GM21367 (cell line): ENCODE measurements around the gene BRMS1.
"Not testable (repeated sequence)": the region's sequence is repeated elsewhere in the genome, so short reads cannot be mapped to it uniquely, and the experiment has no call there.

Experiments used
- ATAC-seq: cut with Tn5 transposase; IDR thresholded peaks from one replicate; pipeline ENCODE4 v1.9.1; 2021; ENCODE audit not compliant: unreplicated experiment

BRMS1 gene

DNA sequence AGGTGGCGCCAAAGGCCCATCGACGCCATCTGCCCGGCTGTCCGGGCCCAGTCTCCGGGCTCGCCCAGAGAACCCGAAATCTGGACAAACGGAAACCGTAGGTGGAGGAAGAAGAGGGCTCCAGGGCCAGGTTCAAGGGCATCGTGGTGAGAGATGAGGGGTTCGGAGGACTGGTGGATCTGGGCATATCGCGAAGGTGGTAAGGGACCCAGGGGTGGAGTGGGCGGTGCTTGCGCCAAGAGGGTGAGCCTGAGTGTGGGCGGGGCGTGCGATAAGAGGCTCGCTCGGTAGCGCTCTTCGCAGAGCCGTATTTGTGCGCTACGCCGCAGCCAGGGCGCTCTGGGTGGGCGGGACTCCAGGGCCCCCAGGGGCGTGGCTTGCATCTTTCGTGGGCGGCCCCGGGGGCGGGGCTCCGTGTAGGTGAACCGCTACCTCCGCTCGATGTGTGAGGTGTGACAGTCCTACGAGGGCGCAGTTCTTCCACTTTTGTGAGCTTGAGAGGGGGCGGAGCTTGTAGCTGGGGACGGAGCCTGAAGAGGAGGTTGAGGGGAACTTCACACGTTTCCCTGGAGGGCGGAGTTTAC, 32.8 kb downstream of the BRMS1 start:
- peak; percentile 59 for ATAC-seq

GRCh38 chr11:66311470-66311964, 33.4 kb downstream of the BRMS1 start:
- ATAC-seq: no peak

- not testable (repeated sequence) for ATAC-seq
Observed at GRCh38 chr11:66310803-66311440, 34.0 kb downstream of the BRMS1 start.

GRCh38 chr11:66310324-66310723, 34.6 kb downstream of the BRMS1 start:
- ATAC-seq: no peak

- ATAC-seq: no peak
Observed at GRCh38 chr11:66309475-66309874, 35.4 kb downstream of the BRMS1 start.

- ATAC-seq: no peak
Observed at GRCh38 chr11:66302656-66303055, 42.2 kb downstream of the BRMS1 start.

- ATAC-seq: no peak
Observed at GRCh38 chr11:66299186-66299585, 45.7 kb downstream of the BRMS1 start.

DNA sequence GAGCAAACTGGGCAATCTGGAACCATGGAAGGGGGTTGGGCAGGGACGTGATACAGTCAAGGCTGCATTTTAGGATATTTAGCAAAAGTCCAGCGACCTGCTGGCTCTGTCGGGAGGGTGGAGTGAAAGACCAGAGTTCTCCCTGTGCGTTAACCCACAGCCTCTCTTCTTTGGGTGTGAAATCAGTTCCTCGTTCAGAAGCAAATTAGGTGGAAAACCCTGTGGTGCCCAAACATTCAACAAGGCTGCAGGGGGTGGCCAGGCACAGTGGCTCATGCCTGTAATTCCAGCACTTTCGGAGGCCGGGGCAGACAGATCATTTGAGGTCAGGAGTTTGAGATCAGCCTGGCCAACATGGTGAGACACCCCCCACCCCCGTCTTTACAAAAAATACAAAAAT, 47.3 kb downstream of the BRMS1 start:
- no peak for ATAC-seq

DNA sequence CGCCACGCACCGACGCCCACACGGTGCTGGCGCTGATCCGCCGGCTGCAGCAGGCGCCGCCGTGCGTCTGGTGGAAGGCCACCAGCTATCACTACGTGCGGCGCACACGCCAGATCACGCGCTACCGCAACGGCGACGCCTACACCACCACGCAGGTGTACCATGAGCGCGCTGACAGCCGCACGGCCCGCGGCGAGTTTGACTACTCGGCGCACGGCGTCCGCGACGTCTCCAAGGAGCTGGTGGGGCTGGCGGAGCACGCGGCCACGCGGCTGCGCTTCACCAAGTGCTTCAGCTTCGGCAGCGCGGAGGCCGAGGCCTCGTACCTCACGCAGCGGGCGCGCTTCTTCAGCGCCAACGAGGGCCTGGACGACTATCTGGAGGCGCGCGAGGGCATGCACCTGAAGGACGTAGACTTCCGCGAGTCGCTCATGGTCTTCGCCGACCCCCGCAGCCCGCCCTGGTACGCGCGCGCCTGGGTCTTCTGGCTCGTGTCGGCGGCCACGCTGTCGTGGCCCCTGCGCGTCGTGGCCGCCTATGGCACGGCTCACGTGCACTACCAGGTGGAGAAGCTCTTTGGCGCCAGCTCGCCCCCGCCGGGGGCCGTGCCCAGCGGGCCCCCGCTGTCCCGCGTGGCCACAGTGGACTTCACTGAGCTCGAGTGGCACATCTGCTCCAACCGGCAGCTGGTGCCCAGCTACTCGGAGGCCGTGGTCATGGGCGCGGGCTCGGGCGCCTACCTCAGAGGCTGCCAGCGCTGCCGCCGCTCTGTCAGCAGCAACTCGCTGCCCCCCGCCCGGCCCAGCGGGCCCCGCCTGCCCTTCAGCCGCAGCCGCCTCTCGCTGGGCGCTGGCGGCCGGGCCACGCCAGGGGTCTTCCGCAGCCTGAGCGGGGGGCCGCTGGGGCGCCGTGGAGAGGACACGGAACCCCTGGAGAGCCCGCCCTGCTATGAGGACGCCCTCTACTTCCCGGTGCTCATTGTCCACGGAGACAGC, 50.0 kb downstream of the BRMS1 start:
- ATAC-seq: no peak

DNA sequence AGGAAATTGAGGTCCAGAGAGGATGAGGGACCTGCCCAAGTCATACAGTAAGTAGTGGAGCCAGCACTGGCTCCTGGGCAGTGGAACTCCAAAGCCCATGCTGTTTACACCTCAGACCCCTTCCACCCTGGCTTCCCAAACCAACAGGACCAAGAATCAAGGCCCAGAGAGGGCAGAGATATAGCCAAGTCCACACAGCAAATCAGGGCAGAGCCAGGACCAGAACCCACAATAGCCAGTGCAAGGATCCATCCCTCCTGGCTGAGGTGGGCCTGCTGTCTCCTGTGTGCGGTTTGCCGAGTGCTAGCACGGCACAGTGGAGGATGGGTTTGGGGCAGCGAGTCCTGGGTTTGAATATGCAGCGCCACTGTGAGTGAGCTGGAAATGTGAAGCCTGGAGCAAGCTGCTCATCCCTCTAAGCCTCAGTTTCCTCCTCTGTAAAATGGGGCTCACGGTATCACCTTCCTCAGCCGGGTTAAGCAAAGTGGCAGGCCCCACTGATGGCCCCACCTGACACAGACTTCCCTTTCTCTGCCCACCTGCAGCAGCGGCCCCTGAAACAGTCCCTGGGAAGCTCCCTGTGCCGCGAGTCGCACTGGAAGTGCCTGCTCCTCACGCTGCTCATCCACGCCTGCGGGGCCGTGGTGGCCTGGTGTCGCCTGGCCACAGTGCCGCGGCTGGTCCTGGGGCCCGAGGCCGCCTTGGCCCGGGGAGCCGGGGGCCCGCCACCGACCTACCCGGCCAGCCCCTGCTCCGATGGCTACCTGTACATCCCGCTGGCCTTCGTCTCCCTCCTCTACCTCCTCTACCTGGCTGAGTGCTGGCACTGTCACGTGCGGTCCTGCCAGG, 50.9 kb downstream of the BRMS1 start:
- ATAC-seq: no peak

DNA sequence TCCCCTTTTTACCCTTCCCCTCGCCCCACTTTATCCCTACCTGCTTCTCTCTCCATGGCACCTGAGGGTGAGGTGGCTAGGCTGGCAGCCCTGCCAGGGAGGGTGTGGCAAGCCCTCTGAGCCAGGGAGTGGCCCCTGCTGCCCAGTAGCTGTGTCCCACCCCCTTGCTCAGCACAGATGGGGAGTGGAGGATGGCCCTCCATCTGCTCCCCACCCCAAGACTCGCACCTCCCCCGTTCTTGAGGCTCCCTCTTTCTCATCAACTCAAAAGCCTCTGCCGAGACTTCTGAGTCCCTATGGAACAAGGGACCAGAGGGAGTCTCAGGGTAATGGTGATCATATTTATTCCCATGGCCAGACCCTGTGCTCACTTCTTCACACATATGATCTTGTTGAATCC, 51.6 kb downstream of the BRMS1 start:
- ATAC-seq: no peak

GRCh38 chr11:66292543-66293332, 52.2 kb downstream of the BRMS1 start:
- ATAC-seq: no peak

GRCh38 chr11:66291706-66292542, 53.0 kb downstream of the BRMS1 start, which contains the start of gene TMEM151A:
Gene TMEM151A, plus strand, starts transcription at chr11:66291894. Its CDS starts 120 bp downstream, at chr11:66292014.
- no peak for ATAC-seq

DNA sequence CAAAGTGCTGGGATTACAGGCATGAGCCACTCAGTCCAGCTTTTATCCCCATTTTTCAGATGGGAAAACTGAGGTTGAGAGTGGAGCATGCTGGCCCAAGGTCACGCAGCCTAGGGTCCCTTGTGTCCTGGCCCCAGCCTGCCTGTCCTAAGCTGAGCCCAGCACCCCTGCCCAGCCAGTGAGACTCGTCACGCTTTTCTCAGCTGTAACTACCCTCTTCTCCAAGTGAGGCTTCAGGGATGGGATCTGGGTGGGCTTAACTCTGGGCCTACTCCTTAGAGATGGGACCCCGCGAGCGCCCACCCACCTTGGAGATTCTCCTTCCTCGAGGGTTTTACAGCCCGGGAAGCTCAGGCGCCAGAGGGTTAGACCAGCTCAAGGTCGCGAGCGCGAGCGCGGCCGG, 53.6 kb downstream of the BRMS1 start:
- no peak for ATAC-seq

DNA sequence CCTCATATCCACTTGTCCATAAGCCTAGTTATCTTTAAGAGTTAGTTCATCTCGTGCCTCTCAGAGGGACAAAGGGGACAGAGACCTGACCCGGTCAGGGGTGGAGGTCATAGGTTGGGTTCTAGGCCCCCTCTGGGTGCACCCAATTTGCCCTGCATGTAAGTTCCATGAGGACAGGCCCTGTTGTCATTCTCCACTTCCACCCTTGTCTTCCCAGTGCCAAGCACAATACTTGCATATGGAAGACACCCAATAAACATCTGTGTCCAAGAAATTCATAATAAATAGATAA, 54.6 kb downstream of the BRMS1 start:
- no peak for ATAC-seq

GRCh38 chr11:66289548-66290329, 55.2 kb downstream of the BRMS1 start:
- ATAC-seq: peak; percentile 20

DNA sequence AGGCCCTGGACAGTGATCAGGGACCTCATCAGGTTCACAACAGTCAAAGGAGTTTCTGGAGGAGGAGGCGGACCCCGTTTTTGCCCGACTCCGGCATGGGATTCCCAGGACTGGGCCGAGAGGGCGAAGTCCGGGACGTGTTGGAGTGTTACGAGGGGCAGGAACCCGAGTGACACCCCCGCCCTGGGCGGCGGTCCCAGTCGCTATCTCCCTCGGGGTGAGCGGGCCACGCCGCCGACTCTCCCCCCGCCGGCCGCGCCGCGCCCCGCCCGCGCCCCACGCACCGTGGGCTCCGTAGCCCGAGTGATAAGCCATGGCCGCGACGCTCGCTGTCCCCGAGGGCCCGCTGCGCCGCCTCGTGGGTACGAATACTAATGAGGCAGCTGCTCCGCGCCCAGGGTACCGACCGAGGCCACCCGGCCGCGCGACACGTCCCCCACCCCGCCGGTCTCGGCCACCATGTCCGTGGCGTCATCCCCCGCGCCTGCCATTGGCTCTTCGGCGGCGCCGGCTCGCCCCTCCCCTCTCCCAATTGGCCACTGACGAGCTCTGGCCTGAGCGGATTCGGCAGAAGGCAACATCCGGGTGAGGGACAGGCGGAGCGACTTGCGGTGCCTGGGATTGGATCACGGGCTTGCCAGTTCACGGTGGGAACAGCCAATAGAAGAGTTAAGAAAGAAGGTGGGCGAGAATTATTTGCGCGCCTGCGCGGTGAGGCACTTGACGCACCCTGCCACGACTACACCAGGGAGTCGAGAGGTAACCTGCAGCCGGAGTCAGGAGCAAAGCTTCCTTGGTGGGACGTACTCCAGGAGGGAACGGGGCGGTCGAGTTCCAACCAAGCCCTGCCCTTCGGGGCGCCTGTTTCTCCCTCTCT, 56.0 kb downstream of the BRMS1 start, which contains the start of gene YIF1A:
Gene YIF1A (minus strand): TSS at position 473 of the 877 bp plus-strand sequence. CDS start 158 bp downstream, at position 315.
- ATAC-seq: peak; percentile 76
